Nephron progenitor cell (in vitro differentiated cells): ENCODE data around the gene LCT.

Experiments used
- DNase-seq: peaks from one replicate; pipeline ENCODE4 v3.0.0; 2021
- H3K27ac Mint-ChIP-seq: 2 replicates; pipeline ENCODE4 v1.8.0; 2021; ENCODE audit warnings: mild to moderate bottlenecking, moderate library complexity, mixed read lengths
- H3K27me3 Mint-ChIP-seq: 2 replicates; pipeline ENCODE4 v1.8.0; 2021; ENCODE audit warnings: mild to moderate bottlenecking, low read depth, mixed read lengths; ENCODE audit not compliant: poor library complexity
- H3K36me3 Mint-ChIP-seq: 2 replicates; pipeline ENCODE4 v1.8.0; 2021; ENCODE audit warnings: low read depth, mixed read lengths
- H3K4me1 Mint-ChIP-seq: 2 replicates; pipeline ENCODE4 v1.8.0; 2021; ENCODE audit warnings: mixed read lengths
- H3K4me3 Mint-ChIP-seq: 2 replicates; pipeline ENCODE4 v1.8.0; 2021; ENCODE audit warnings: mild to moderate bottlenecking, moderate library complexity, mixed read lengths
- H3K9me3 Mint-ChIP-seq: 2 replicates; pipeline ENCODE4 v1.8.0; 2021; ENCODE audit warnings: mild to moderate bottlenecking, moderate library complexity, mixed read lengths
- TF ChIP-seq, protein P1 (sequence below): fragments of 200-600 bp; sonication (generic); IDR thresholded peaks from 2 replicates; pipeline ENCODE4 v1.5.0; 2021; ENCODE audit warnings: antibody characterized with exemption

Gene LCT

DNA sequence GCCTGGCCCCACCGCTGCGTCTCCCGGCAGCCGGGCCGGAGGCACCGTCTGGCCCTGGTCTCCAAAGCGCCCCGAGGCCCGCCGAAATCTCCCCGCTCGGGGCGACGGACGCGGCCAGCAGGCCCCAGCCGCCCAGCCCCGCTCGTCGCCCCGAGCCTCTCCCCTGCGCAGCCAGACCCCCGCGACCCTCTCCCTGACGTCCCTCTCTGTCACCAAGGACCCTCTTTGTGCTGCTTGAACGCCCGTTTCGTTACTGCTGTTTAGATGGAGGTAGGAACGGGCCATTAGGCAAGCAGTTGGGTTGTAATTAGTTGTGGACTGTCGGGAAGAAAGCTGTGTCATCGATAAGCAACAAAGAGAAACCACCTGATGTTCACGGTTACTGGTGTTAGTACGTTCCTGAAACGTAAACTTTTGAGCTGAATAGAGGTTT lies 94.6 kb downstream of the LCT start:
- Mint-ChIP-seq H3K27ac (peak overlapping the region; percentile 100), H3K4me1 (peaks cover 29% of the 10 kb centered on the region), H3K4me3 (peak overlapping the region; percentile 97), H3K27me3 (no peaks in the 10 kb centered on the region), H3K9me3 (peaks cover 4% of the 10 kb centered on the region), H3K36me3 (peaks cover 36% of the 10 kb centered on the region)
- no peak for DNase-seq
- TF ChIP-seq, protein P1, sequence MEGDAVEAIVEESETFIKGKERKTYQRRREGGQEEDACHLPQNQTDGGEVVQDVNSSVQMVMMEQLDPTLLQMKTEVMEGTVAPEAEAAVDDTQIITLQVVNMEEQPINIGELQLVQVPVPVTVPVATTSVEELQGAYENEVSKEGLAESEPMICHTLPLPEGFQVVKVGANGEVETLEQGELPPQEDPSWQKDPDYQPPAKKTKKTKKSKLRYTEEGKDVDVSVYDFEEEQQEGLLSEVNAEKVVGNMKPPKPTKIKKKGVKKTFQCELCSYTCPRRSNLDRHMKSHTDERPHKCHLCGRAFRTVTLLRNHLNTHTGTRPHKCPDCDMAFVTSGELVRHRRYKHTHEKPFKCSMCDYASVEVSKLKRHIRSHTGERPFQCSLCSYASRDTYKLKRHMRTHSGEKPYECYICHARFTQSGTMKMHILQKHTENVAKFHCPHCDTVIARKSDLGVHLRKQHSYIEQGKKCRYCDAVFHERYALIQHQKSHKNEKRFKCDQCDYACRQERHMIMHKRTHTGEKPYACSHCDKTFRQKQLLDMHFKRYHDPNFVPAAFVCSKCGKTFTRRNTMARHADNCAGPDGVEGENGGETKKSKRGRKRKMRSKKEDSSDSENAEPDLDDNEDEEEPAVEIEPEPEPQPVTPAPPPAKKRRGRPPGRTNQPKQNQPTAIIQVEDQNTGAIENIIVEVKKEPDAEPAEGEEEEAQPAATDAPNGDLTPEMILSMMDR, result no peak

DNA sequence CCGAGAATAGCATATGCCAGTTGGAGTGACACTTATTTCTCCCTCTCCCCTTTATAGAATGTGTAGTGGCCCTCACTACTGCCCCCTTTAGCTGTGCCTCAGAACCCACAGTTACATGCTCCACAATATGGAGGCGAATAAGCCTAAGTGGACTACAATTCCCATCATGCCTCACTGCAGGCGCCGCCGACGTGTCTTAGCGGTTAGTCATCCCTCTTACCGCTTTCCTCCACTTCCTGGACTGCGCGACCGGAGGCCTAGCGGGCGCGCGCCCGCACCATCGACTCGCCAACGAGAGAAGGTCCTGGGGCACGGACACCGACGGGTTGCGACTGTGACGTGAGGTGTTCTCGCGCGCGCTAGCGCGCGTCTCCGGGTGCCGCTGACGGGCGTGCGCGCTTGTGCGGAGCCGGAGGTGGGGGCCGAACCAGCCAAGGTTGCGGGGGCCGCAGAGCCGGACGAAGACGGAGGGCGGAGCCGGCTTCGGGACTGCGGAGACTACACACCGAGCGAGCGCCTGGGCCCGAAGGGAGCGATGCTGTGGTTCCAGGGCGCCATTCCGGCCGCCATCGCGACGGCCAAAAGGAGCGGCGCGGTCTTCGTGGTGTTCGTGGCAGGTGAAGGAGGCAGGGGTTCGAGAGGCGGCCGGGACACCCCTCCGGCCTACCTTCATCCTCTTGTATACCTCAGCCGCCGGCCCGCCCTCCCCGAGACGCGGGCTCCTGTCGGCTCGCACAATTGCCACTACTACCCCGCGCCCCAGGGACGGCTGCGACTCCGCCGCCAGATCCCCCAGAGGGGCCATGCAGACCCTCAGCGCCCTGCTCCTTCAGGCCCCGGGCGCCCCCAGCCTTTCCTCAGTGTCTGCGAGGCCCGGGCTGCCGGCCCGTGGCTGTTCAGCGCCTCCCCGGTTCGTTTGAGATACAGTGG lies 95.3 kb downstream of the LCT start, which contains the start of gene UBXN4:
TSS of gene UBXN4 (plus strand) at position 461 of the 930 bp plus-strand sequence. CDS start at position 536, 75 bp downstream.
- H3K4me1 Mint-ChIP-seq, result peaks cover 29% of the 10 kb centered on the region
- H3K9me3 Mint-ChIP-seq, result peaks cover 4% of the 10 kb centered on the region
- TF ChIP-seq, protein P1, result peak; percentile 44
- no peaks in the 10 kb centered on the region for H3K27me3 Mint-ChIP-seq
- peak within 1 kb of the TSS; percentile 100 for H3K27ac Mint-ChIP-seq
- H3K4me3 Mint-ChIP-seq, result peak within 1 kb of the TSS; percentile 97
- H3K36me3 Mint-ChIP-seq, result peaks cover 32% of the 10 kb centered on the region
- peak; percentile 92 for DNase-seq

- TF ChIP-seq, protein P1, result no peak
- DNase-seq, result no peak
- Mint-ChIP-seq H3K4me3 (no peak overlapping the region), H3K27ac (no peak overlapping the region), H3K27me3 (no peaks in the 10 kb centered on the region), H3K4me1 (peaks cover 26% of the 10 kb centered on the region), H3K36me3 (peaks cover 26% of the 10 kb centered on the region), H3K9me3 (peaks cover 4% of the 10 kb centered on the region)
These were observed 96.0 kb downstream of the LCT start for GRCh38 chr2:135741043-135741394.

DNA sequence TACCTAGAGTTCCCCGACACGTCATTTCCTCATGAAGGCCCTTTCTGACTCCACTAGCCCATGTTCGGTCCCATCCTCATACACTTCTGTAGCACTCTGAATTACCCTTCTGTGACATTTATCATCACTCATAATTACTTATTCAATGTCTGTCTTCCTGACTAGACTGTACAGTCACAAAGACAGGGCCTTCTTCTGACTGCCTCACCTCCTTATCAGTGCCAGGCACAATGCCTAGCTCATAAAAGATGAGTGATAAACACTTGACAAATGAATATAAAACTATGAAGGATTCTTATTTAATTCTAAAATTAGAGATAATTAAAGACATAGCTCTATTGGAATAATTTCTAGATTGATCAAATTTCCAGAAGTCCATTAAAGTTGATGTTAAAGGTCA lies 96.8 kb downstream of the LCT start:
- no peak overlapping the region for H3K4me3 Mint-ChIP-seq

More for the DNA sequence above, 96.8 kb downstream of the LCT start:
- Mint-ChIP-seq H3K36me3 (peaks cover 19% of the 10 kb centered on the region), H3K4me1 (peaks cover 24% of the 10 kb centered on the region), H3K27me3 (no peaks in the 10 kb centered on the region), H3K9me3 (peaks cover 4% of the 10 kb centered on the region), H3K27ac (no peak overlapping the region)
- TF ChIP-seq, protein P1, result no peak
- DNase-seq, result no peak
